ENCODE measurements around the gene PLAGL2. TPM values are rescaled to one million over a fixed set of nuclear protein-coding genes. Genes with fewer than 3 reads are reported as not detected.

The PLAGL2 gene
- polyA plus RNA-seq, 1 donor from 2014 or later, result 2.7 TPM

DNA sequence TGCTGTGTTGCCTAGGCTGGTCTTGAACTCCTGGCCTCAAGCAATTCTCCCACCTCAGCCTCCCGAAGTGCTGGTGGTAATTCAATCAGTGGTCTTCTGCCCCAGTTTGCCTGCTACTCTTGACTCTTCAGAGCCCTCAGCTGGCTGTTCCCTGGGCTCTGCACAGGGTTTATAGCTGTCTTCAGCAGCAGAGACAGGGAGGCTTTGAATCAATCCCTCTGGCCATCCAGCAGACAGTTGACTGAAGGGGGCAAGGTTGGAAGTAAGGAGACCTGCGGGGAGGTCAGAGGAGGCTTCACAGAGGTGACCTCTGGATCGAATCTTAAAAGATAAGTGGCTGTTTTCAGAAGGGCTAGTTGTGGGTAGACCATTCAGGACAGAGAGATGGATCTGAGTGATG is 43.9 kb upstream of the PLAGL2 start:
- Histone ChIP-seq H4K20me1 (ENCODE audit: insufficient read depth) (no peaks in the 10 kb centered on the region), H3K27me3 (ENCODE audit: insufficient read depth, low read depth, low read length) (no peaks in the 10 kb centered on the region), H3F3A (ENCODE audit: insufficient read depth, low read length, poor library complexity, severe bottlenecking) (no peaks in the 10 kb centered on the region), H3K36me3 (ENCODE audit: insufficient read depth, low read length) (no peaks in the 10 kb centered on the region), H2AFZ (ENCODE audit: low read depth, low read length) (no peak overlapping the region), H3K79me2 (replicated peaks; ENCODE audit: insufficient read depth, low read length) (no peaks in the 10 kb centered on the region), H3K9me3 (ENCODE audit: low read length) (no peaks in the 10 kb centered on the region), H3K9ac (ENCODE audit: low read length) (no peak overlapping the region), H3K27ac (ENCODE audit: low read length) (no peak overlapping the region), H3K9me2 (ENCODE audit: insufficient read depth, low read length) (no peaks in the 10 kb centered on the region), H3K4me3 (ENCODE audit: low read length) (no peak overlapping the region), H3K4me2 (ENCODE audit: low read length) (no peak overlapping the region)
- TF ChIP-seq, protein P1, sequence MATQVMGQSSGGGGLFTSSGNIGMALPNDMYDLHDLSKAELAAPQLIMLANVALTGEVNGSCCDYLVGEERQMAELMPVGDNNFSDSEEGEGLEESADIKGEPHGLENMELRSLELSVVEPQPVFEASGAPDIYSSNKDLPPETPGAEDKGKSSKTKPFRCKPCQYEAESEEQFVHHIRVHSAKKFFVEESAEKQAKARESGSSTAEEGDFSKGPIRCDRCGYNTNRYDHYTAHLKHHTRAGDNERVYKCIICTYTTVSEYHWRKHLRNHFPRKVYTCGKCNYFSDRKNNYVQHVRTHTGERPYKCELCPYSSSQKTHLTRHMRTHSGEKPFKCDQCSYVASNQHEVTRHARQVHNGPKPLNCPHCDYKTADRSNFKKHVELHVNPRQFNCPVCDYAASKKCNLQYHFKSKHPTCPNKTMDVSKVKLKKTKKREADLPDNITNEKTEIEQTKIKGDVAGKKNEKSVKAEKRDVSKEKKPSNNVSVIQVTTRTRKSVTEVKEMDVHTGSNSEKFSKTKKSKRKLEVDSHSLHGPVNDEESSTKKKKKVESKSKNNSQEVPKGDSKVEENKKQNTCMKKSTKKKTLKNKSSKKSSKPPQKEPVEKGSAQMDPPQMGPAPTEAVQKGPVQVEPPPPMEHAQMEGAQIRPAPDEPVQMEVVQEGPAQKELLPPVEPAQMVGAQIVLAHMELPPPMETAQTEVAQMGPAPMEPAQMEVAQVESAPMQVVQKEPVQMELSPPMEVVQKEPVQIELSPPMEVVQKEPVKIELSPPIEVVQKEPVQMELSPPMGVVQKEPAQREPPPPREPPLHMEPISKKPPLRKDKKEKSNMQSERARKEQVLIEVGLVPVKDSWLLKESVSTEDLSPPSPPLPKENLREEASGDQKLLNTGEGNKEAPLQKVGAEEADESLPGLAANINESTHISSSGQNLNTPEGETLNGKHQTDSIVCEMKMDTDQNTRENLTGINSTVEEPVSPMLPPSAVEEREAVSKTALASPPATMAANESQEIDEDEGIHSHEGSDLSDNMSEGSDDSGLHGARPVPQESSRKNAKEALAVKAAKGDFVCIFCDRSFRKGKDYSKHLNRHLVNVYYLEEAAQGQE (IDR thresholded peaks at IDR 0.05; ENCODE audit: borderline replicate concordance), result no peak
- TF ChIP-seq SMC3 (conservative IDR thresholded peaks at IDR 0.05; ENCODE audit: poor library complexity), result no peak
- TF ChIP-seq, protein P2, sequence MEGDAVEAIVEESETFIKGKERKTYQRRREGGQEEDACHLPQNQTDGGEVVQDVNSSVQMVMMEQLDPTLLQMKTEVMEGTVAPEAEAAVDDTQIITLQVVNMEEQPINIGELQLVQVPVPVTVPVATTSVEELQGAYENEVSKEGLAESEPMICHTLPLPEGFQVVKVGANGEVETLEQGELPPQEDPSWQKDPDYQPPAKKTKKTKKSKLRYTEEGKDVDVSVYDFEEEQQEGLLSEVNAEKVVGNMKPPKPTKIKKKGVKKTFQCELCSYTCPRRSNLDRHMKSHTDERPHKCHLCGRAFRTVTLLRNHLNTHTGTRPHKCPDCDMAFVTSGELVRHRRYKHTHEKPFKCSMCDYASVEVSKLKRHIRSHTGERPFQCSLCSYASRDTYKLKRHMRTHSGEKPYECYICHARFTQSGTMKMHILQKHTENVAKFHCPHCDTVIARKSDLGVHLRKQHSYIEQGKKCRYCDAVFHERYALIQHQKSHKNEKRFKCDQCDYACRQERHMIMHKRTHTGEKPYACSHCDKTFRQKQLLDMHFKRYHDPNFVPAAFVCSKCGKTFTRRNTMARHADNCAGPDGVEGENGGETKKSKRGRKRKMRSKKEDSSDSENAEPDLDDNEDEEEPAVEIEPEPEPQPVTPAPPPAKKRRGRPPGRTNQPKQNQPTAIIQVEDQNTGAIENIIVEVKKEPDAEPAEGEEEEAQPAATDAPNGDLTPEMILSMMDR (IDR thresholded peaks at IDR 0.05; ENCODE audit: poor library complexity, severe bottlenecking), result no peak
- no peak for TF ChIP-seq EP300 (conservative IDR thresholded peaks at IDR 0.05; ENCODE audit: poor library complexity, severe bottlenecking)
- no peak for TF ChIP-seq POLR2AphosphoS5 (IDR thresholded peaks at IDR 0.05)
- TF ChIP-seq EZH2 (IDR thresholded peaks at IDR 0.05; ENCODE audit: borderline replicate concordance, insufficient read depth, low read length, poor library complexity, severe bottlenecking), result no peak
- TF ChIP-seq TAF1 (IDR thresholded peaks at IDR 0.05; ENCODE audit: low read depth), result no peak
- no peak for TF ChIP-seq MXI1 (conservative IDR thresholded peaks at IDR 0.05; ENCODE audit: poor library complexity, severe bottlenecking)
- no peak for TF ChIP-seq RAD21 (conservative IDR thresholded peaks at IDR 0.05)

DNA sequence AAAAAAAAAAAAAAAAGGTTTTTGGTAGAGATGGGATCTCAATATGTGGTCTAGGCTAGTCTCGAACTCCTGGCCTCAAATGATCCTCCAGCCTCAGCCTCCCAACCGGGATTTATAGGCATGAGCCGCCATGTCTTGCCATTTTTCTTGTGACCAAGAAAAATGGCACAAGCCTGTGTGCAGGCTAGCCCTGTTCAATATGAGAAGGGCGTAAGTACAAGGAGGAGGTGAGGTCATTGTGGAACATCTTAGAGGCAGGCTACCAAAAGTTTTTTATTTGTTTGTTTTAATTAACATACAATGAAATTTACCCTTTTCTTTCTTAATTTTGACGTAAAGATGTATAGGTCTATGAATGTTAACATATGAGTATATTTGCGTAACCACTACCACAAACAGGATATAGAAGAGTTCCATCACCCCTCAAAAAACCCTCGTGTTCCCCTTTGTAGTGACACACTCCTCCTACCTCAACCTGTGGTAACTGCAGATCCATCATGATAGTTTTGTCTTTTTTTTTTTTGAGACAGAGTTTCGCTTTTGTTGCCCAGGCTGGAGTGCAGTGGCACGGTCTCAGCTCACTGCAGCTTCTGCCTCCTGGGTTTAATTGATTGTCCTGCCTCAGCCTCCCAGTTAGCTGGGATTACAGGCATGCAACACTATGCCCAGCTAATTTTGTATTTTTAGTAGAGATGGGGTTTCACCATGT is 41.6 kb upstream of the PLAGL2 start:
- Histone ChIP-seq H3K36me3 (ENCODE audit: insufficient read depth, low read length) (no peaks in the 10 kb centered on the region), H3K9ac (ENCODE audit: low read length) (no peak overlapping the region), H3K9me3 (ENCODE audit: low read length) (no peaks in the 10 kb centered on the region), H3K4me3 (ENCODE audit: low read length) (no peak overlapping the region), H3K9me2 (ENCODE audit: insufficient read depth, low read length) (no peaks in the 10 kb centered on the region), H3F3A (ENCODE audit: insufficient read depth, low read length, poor library complexity, severe bottlenecking) (no peaks in the 10 kb centered on the region), H2AFZ (ENCODE audit: low read depth, low read length) (no peak overlapping the region), H3K27ac (ENCODE audit: low read length) (no peak overlapping the region), H4K20me1 (ENCODE audit: insufficient read depth) (no peaks in the 10 kb centered on the region), H3K4me2 (ENCODE audit: low read length) (no peak overlapping the region), H3K27me3 (ENCODE audit: insufficient read depth, low read depth, low read length) (no peaks in the 10 kb centered on the region), H3K79me2 (replicated peaks; ENCODE audit: insufficient read depth, low read length) (no peaks in the 10 kb centered on the region)
- TF ChIP-seq SMC3 (conservative IDR thresholded peaks at IDR 0.05; ENCODE audit: poor library complexity) (no peak), EZH2 (IDR thresholded peaks at IDR 0.05; ENCODE audit: borderline replicate concordance, insufficient read depth, low read length, poor library complexity, severe bottlenecking) (no peak), EP300 (conservative IDR thresholded peaks at IDR 0.05; ENCODE audit: poor library complexity, severe bottlenecking) (no peak), POLR2AphosphoS5 (IDR thresholded peaks at IDR 0.05) (no peak), MXI1 (conservative IDR thresholded peaks at IDR 0.05; ENCODE audit: poor library complexity, severe bottlenecking) (no peak), RAD21 (conservative IDR thresholded peaks at IDR 0.05) (no peak), TAF1 (IDR thresholded peaks at IDR 0.05; ENCODE audit: low read depth) (no peak)
- TF ChIP-seq, protein P2 (IDR thresholded peaks at IDR 0.05; ENCODE audit: poor library complexity, severe bottlenecking), result no peak
- TF ChIP-seq, protein P1 (IDR thresholded peaks at IDR 0.05; ENCODE audit: borderline replicate concordance), result no peak

Data from neural cell (in vitro differentiated cells).